ENCODE data around the gene TP53I11.

TP53I11 gene, protein sequence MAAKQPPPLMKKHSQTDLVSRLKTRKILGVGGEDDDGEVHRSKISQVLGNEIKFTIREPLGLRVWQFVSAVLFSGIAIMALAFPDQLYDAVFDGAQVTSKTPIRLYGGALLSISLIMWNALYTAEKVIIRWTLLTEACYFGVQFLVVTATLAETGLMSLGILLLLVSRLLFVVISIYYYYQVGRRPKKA

GRCh38 chr11:44950625-44951476 is at the start of gene TP53I11:
Gene TP53I11 (minus strand): TSS chr11:44950883. CDS start chr11:44938335, 12,548 bp downstream.
- DNase-seq = peak; percentile 58

- DNase-seq = no peak
Measured at GRCh38 chr11:44999068-44999467, 48.4 kb upstream of the TP53I11 start.

DNA sequence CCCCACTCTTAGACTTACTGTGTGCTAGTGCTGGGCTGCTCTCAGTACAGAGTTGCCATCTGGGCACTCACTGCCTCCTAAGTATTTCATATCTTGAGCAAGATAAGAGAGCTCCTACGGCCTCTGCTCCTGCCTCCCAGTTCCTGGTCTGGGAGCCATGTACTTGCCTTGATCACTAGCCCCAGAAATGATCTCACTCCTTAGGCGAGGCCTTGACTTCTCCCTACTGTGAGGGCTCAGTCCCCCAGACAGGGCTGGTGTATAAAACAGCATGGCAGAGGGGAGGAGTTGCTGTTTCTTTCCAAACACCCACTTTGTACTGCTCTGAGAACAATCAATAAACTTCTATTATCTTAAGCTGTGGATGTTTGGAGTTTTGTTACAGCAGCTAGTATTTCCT is 47.4 kb upstream of the TP53I11 start:
- no peak for DNase-seq

GRCh38 chr11:44997566-44997965 is 46.9 kb upstream of the TP53I11 start:
- no peak for DNase-seq

DNA sequence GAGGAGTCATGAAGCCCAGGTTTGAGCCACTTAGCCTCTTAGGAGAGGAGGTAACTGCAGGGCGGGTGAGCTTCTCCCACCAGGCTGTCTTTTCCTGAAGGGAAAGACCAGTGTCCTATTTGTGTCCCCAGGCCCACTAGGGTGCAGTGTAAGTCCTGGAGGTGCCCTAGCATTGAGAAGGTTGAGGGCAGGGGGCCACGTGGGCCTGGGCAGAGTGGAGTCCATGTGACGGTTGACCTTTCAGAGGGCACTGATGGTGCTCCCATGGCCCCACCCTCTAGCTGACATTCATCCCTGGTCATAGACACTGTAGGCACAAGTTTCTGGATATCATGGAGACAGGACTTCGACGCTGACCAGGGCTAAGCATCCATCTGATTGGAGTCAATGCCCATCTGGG is 44.1 kb upstream of the TP53I11 start:
- no peak for DNase-seq

DNA sequence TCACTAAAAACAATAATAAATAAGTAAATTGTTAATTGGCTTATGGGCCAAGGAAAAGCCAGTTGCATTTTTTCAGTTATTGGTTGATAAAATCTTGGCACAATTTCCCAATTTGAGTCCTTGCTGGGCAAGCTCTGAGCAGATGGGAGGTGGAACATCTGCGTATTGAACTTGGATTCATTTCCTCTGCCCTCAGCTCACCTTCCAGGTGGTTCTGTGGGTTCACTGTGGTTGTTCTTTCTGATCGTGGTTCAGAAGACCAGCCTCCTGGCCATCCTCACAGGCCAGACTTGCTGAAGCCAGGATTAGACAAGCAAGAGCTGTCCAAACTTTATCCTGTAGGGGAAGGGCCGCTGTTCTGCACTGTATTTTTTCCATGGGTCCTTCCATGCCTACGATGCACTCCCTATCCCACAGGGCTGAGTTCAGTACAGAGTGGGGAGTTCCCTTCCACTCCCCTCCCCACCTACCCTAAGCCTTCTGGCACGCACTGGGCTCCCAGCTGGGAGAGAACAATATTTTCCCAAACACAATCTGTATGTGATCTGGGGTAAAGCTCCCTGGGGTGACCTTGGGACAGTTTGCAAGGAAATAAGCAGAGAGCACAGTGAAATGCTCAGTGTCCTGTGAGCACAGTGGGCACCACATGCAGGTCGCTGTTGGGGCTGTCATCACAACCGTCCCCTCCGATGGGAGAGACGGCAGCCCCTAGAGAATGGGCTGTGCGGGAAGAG is 43.5 kb upstream of the TP53I11 start:
- peak; percentile 50 for DNase-seq

DNA sequence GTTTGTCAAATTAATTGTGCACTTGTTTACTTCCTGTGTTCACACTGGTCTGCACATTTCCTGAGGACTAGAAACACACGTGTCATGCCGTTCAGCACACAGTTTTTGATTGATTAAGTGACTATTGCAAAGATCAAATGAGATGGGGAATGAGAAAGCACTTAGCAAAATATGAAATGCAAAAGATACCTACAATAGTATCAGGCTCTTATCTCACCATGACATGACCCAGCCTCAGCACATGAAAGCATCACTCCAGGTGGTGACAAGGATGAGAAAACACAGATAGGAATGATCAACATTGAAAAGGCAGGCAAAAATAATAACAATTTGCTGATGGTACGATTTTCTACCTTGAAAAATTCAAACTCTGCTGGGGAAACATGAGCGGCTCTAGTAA is 42.1 kb upstream of the TP53I11 start:
- DNase-seq = no peak

- no peak for DNase-seq
Measured at GRCh38 chr11:44992181-44992582, 41.5 kb upstream of the TP53I11 start.

DNA sequence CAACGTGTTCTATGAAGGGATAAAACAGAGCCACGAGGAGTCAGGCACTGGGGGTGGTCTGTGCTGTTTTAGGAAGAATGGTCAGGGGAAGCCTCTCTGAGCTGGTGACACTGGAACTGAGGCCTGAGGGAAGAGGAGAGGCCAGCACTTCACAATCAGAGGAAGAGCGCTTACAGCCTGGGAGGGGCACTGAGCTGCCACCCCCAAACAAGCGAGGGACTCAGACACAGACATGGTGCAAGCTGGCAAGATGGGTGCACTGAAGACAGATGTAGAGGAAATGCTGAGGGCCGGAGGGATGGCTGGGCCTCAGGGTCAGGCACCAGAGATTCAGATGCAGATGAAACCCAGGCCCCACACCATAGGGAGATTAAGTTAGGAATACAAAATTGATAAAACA is 40.0 kb upstream of the TP53I11 start:
- DNase-seq = no peak

DNA sequence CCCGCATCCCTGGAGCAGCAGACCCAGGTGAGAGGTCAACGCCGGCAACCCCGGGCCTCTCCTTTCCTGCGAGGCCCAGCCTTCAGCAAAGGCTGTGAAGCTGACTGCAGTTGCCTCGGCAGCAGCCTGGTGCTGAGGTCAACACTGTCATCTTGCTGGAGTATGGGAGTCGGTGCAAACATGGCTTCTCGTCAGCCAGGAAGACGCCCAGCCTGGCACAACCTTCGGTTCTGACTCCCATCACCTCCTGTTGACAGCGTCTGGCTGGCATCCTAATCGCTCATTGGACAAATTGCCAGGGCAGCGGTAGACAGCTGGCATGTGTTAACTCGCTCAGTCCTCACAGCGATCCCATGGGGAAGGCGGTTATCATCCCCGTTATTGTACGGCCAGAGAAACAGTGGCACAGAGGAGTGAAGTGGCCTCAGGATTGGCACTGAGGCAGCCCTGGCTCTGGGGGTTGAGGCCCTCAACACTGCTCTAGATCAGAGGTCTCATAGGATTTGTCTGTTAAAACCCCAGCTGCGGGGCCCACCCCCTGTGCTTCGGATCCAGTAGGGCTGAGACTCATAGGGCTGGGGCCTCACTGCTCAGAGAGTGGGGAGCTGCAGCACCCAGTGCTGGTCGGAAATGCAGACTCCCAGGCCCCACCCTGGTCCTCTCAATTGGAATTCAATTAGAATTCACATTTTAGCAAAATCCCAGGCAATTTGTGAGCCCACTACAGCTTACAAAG is 39.3 kb upstream of the TP53I11 start:
- DNase-seq = peak; percentile 87

DNA sequence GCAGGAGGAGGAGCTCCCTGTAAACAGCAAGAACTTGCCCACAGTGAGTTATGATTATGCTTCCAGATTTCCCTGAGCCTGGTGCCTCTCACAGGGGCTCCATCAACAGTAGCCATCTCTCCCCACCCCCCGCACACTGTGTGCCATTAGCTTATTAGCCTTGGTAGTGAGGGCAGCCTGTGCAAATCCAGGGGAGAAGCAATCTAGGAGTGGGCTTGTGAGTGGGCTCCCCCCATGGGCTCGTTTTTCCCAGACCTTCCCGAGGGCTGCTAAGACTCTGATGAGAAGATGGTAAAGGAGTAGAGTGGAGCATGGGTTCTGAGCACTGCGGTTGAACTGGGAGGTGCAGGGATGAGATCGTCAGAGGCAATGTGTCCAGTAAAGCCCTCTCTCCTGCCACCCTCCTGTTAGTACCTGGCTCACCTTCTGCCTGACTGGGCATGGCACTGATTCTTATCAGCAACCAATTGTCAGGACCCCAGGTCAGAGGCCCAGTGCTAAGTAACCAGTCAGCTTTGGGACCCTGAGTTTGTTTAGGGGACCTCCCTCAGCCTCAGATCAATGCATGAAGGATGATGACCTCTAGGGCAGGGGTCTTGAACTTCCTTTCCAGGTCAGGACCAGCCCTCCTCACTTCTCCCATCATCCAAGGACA is 38.4 kb upstream of the TP53I11 start:
- DNase-seq = no peak

- no peak for DNase-seq
Measured at GRCh38 chr11:44988111-44988510, 37.4 kb upstream of the TP53I11 start.

DNA sequence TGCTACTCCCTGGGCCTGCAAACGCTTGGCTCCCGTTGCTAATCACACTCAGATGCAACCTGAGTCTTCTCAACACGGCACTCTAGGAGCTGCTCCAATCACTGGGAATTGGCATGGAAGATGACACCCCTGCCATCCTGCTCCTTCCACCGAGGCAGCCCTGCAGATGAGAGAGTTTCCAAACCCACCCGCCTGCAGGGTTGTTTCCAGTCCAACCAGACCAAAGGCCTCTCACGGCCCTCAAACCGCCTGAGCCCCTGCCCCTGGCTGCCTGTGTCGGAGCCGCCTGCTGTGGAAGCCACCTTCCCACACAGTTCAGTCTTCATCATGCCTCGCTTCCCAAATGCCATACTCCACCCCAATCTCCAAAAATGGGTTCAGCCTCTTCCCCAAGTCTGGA is 36.8 kb upstream of the TP53I11 start:
- peak; percentile 59 for DNase-seq

GRCh38 chr11:44986315-44986714 is 35.6 kb upstream of the TP53I11 start:
- DNase-seq = no peak

DNA sequence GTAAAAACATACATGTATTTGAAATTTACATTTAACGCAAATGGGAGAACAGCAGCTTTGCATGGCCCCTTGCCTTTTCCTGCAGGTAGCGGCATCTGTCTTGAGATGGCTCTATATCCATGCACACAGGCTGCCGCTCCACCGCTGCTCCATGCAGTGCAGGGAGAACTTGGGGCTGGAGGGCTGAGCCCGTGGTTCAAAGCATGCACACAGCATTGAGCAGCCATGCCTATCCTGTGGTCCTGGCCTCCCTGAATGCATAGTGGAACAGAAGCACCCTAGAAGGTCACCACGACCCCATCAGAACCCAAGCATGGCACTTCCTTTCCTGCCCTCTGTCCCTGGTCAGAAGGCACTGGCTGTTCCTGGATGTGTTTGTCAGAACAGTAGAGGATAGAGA is 35.0 kb upstream of the TP53I11 start:
- no peak for DNase-seq

GRCh38 chr11:44983786-44984185 is 33.1 kb upstream of the TP53I11 start:
- DNase-seq = no peak

- no peak for DNase-seq
Measured at GRCh38 chr11:44982496-44983062, 31.9 kb upstream of the TP53I11 start.

- no peak for DNase-seq
Measured at GRCh38 chr11:44980533-44981427, 30.1 kb upstream of the TP53I11 start.

DNA sequence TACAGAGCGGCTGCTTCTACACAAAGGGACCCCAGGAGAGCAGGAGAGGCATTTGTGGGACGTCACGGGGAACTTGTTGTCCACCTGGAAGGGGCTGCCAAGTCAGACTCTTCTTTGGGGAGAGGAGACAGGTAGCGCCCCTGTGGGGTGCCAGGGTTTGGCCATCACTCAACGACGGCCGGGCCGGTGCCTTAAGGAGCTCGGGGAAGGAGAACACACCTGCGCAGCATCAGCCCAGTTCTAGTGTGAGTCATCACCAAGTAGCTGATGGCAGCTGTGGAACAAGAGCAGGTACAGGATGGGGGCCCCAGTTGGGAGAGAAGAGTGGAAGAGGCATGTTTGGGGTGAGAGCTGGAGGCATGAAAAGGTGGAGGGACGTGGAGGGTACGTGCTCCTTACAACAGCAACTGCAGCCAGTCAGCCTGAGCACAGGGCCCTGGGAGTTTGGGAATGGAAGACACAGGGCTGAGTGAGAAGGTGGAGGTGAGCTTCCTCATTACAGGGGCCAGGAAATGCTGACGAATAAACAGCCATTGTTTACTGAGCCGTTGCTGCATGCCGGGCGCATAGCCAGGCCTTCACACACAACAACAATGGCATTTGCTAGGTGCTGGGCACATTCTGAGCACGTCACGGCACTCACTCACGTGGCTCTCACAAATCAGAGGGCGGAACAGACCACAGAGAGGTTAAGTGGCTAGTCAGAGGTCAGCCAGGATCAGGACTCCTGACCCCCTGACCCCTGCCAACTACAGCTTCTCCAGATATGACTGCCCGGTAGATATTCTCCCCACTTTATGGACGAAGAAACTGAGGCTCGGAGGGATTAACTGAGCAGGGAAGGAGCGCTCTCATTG is 29.1 kb upstream of the TP53I11 start:
- DNase-seq = no peak

DNA sequence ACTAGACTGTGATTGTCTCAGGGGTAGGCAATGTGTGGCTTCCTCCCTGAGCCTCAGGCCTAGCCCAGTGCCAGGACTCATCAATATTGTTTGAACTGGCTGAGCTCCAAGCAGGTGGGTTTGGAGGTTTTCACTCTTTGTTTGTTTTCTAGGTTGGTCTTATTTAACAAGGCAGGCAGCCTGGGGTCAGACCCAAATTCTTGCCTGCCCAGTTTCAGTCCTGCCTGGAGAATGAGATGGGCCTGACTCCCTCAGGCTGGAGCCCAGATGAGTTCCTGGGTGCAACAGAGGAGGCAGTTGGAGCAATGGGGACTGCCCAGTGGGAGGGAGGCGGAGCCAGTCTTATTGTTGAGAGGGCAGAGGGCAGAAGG is 28.3 kb upstream of the TP53I11 start:
- no peak for DNase-seq

Data from NCI-H2171 (cell line).